ENCODE data around the gene LRRC1.
A peak's percentile ranks its signal among the peaks of the same experiment; 100 is the strongest.

The LRRC1 gene

DNA sequence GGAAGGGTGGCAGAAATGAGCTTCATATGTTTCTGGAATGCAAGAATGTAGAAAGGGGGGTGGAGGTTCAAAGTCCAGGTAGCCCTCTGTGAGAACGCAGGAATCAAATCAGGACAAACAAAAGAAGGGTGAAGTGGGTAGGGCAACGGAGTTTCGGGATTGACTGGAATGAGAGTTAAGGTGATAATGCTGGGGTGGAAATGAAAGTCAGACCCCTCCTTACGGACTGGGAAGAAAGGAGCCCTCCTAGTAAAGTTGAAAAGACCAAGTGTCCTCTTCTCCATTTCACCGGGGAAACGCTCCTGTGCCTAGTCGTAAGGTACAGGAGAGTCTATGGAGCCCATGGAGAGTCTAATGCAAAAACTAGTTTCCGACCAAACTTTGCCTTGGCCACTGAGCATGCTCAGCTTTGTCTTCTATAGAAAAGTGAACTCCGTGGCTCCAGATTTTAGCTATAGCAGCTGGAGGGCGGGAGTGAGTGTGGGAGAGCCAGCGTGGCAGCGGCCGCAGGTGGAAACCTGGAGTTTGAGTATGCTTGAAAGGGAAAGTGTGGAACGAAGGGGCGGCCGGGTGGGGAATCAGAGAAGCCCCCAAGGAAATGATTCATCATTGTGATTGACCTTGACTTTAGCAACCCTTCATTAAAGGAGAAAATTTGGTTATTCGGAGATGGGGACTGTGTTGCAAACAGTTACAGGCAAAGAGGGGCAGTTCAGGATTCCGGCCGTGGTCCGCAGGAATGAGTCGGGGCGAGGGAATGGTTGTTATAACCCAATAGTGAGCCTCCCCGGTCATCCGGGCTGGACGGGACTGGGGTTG lies 1.3 kb upstream of the LRRC1 start (continued):
- no peak for TF ChIP-seq ZNF394 (tag by site-specific recombination; IDR thresholded peaks at IDR 0.05; ENCODE audit: borderline replicate concordance)
- TF ChIP-seq, protein P1, sequence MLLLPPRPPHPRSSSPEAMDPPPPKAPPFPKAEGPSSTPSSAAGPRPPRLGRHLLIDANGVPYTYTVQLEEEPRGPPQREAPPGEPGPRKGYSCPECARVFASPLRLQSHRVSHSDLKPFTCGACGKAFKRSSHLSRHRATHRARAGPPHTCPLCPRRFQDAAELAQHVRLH (tag by site-specific recombination; IDR thresholded peaks at IDR 0.05): no peak
- peak; percentile 52; the same call in 1 of the 2 replicates for TF ChIP-seq ZNF660 (tag by site-specific recombination; IDR thresholded peaks at IDR 0.05)
- TF ChIP-seq GFI1B (tag by site-specific recombination; IDR thresholded peaks at IDR 0.05): 0 out of 2 replicates have a peak, but pooled peaks have one; percentile 40
- TF ChIP-seq HOXD13 (CRISPR knock-in tag; IDR thresholded peaks at IDR 0.05; ENCODE audit: borderline replicate concordance): no peak
- TF ChIP-seq ELK4 (IDR thresholded peaks at IDR 0.05; ENCODE audit: borderline replicate concordance, low read depth, low read length): no peak
- TF ChIP-seq, protein P2, sequence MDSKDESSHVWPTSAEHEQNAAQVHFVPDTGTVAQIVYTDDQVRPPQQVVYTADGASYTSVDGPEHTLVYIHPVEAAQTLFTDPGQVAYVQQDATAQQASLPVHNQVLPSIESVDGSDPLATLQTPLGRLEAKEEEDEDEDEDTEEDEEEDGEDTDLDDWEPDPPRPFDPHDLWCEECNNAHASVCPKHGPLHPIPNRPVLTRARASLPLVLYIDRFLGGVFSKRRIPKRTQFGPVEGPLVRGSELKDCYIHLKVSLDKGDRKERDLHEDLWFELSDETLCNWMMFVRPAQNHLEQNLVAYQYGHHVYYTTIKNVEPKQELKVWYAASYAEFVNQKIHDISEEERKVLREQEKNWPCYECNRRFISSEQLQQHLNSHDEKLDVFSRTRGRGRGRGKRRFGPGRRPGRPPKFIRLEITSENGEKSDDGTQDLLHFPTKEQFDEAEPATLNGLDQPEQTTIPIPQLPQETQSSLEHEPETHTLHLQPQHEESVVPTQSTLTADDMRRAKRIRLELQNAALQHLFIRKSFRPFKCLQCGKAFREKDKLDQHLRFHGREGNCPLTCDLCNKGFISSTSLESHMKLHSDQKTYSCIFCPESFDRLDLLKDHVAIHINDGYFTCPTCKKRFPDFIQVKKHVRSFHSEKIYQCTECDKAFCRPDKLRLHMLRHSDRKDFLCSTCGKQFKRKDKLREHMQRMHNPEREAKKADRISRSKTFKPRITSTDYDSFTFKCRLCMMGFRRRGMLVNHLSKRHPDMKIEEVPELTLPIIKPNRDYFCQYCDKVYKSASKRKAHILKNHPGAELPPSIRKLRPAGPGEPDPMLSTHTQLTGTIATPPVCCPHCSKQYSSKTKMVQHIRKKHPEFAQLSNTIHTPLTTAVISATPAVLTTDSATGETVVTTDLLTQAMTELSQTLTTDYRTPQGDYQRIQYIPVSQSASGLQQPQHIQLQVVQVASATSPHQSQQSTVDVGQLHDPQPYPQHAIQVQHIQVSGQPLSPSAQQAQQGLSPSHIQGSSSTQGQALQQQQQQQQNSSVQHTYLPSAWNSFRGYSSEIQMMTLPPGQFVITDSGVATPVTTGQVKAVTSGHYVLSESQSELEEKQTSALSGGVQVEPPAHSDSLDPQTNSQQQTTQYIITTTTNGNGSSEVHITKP (tag by site-specific recombination; IDR thresholded peaks at IDR 0.05): peak; percentile 98
- TF ChIP-seq ZNF707 (tag by site-specific recombination; IDR thresholded peaks at IDR 0.05): no peak
- TF ChIP-seq ZNF521 (tag by site-specific recombination; IDR thresholded peaks at IDR 0.05): no peak
- no peak for TF ChIP-seq ZNF555 (tag by site-specific recombination; conservative IDR thresholded peaks at IDR 0.05)
- TF ChIP-seq ZXDB (tag by site-specific recombination; IDR thresholded peaks at IDR 0.05): no peak
- no peak for TF ChIP-seq MEIS1 (CRISPR knock-in tag; IDR thresholded peaks at IDR 0.05; ENCODE audit: borderline replicate concordance)
- TF ChIP-seq, protein P3, sequence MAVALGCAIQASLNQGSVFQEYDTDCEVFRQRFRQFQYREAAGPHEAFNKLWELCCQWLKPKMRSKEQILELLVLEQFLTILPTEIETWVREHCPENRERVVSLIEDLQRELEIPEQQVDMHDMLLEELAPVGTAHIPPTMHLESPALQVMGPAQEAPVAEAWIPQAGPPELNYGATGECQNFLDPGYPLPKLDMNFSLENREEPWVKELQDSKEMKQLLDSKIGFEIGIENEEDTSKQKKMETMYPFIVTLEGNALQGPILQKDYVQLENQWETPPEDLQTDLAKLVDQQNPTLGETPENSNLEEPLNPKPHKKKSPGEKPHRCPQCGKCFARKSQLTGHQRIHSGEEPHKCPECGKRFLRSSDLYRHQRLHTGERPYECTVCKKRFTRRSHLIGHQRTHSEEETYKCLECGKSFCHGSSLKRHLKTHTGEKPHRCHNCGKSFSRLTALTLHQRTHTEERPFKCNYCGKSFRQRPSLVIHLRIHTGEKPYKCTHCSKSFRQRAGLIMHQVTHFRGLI (tag by site-specific recombination; IDR thresholded peaks at IDR 0.05): no peak
- no peak for TF ChIP-seq ZNF146 (tag by site-specific recombination; IDR thresholded peaks at IDR 0.05)
- no peak; the same call in 1 of the 2 replicates for TF ChIP-seq KLF1 (tag by site-specific recombination; IDR thresholded peaks at IDR 0.05)
- TF ChIP-seq ZNF529 (tag by site-specific recombination; IDR thresholded peaks at IDR 0.05; ENCODE audit: insufficient replicate concordance): no peak
- no peak for TF ChIP-seq ZNF292 (tag by site-specific recombination; IDR thresholded peaks at IDR 0.05; ENCODE audit: borderline replicate concordance, low read depth)
- TF ChIP-seq, protein P4, sequence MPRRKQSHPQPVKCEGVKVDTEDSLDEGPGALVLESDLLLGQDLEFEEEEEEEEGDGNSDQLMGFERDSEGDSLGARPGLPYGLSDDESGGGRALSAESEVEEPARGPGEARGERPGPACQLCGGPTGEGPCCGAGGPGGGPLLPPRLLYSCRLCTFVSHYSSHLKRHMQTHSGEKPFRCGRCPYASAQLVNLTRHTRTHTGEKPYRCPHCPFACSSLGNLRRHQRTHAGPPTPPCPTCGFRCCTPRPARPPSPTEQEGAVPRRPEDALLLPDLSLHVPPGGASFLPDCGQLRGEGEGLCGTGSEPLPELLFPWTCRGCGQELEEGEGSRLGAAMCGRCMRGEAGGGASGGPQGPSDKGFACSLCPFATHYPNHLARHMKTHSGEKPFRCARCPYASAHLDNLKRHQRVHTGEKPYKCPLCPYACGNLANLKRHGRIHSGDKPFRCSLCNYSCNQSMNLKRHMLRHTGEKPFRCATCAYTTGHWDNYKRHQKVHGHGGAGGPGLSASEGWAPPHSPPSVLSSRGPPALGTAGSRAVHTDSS (tag by site-specific recombination; IDR thresholded peaks at IDR 0.05): no peak
- TF ChIP-seq IKZF3 (tag by site-specific recombination; IDR thresholded peaks at IDR 0.05): peak; percentile 18; the same call in 1 of the 2 replicates
- TF ChIP-seq ZNF2 (tag by site-specific recombination; IDR thresholded peaks at IDR 0.05): no peak
- no peak for TF ChIP-seq ZNF354C (tag by site-specific recombination; IDR thresholded peaks at IDR 0.05; ENCODE audit: borderline replicate concordance, low read depth)
- peak; percentile 9 for TF ChIP-seq SP7 (tag by site-specific recombination; IDR thresholded peaks at IDR 0.05)
- no peak; the same call in 1 of the 2 replicates for TF ChIP-seq ZNF600 (tag by site-specific recombination; IDR thresholded peaks at IDR 0.05)
- TF ChIP-seq ZNF791 (tag by site-specific recombination; IDR thresholded peaks at IDR 0.05): no peak
- no peak for TF ChIP-seq ZNF114 (tag by site-specific recombination; IDR thresholded peaks at IDR 0.05)
- no peak for TF ChIP-seq ZNF157 (tag by site-specific recombination; IDR thresholded peaks at IDR 0.05)
- TF ChIP-seq ZNF239 (tag by site-specific recombination; IDR thresholded peaks at IDR 0.05): no peak
- TF ChIP-seq ZNF140 (tag by site-specific recombination; IDR thresholded peaks at IDR 0.05): no peak
- TF ChIP-seq, protein P5, sequence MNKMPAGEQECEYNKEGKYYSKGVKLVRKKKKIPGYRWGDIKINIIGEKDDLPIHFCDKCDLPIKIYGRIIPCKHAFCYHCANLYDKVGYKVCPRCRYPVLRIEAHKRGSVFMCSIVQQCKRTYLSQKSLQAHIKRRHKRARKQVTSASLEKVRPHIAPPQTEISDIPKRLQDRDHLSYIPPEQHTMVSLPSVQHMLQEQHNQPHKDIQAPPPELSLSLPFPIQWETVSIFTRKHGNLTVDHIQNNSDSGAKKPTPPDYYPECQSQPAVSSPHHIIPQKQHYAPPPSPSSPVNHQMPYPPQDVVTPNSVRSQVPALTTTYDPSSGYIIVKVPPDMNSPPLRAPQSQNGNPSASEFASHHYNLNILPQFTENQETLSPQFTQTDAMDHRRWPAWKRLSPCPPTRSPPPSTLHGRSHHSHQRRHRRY (tag by site-specific recombination; IDR thresholded peaks at IDR 0.05): no peak
- peak; percentile 73 for TF ChIP-seq PRDM1 (tag by site-specific recombination; IDR thresholded peaks at IDR 0.05)
- TF ChIP-seq ZNF747 (tag by site-specific recombination; IDR thresholded peaks at IDR 0.05): no peak
- no peak for TF ChIP-seq BCL11A (tag by site-specific recombination; IDR thresholded peaks at IDR 0.05; ENCODE audit: low read depth)

Data from HEK293 (cell line).